ENCODE results near the gene MAP7. TPM values are rescaled to one million over a fixed set of nuclear protein-coding genes. Genes with fewer than 3 reads are reported as not detected.

MAP7 gene
- total and polyA plus RNA-seq, 4 donors: 3.2 to 17.5 (median 8.3) TPM

GRCh38 chr6:136412410-136412809, 137.8 kb downstream of the MAP7 start:
- H3K9me3 ChIP-seq (ENCODE audit: control insufficient read depth in 4 of 4, low read length in 3 of 4): no peaks in the 10 kb centered on the region
- H3K4me3 ChIP-seq (ENCODE audit: low read depth in 1 of 3, low read length in 3 of 3): no peak overlapping the region
- no peaks in the 10 kb centered on the region for H3K27me3 ChIP-seq (ENCODE audit: control insufficient read depth in 4 of 4, insufficient read depth in 4 of 4, low read length in 3 of 4)
- peaks cover 2 to 5% (median 2%) of the 10 kb centered on the region in 4 donors for H3K36me3 ChIP-seq (ENCODE audit: control insufficient read depth in 4 of 4, insufficient read depth in 3 of 4, low read depth in 1 of 4, low read length in 3 of 4)
- 97% methylated on average over 3 of the region's 3 CpGs for WGBS
- H3K9ac ChIP-seq (ENCODE audit: low read depth in 1 of 2, low read length in 2 of 2): no peak overlapping the region
- no peaks in the 10 kb centered on the region for H3K4me1 ChIP-seq (ENCODE audit: control insufficient read depth in 4 of 4, insufficient read depth in 4 of 4, low read length in 3 of 4)
- DNase-seq (ENCODE audit: low spot score): no peak
- TF ChIP-seq RXRA (IDR thresholded peaks at IDR 0.05) (no peak), TAF1 (conservative IDR thresholded peaks at IDR 0.05) (no peak), HNF4G (IDR thresholded peaks at IDR 0.05) (no peak), JUND (IDR thresholded peaks at IDR 0.05) (no peak), HNF4A (conservative IDR thresholded peaks at IDR 0.05) (no peak)
- no peak overlapping the region for H3K27ac ChIP-seq (ENCODE audit: low read depth in 1 of 2, low read length in 2 of 2)

GRCh38 chr6:136411453-136412354, 138.5 kb downstream of the MAP7 start:
- no peak for TF ChIP-seq ATF3 (IDR thresholded peaks at IDR 0.05)
- no peak for TF ChIP-seq EGR1 (IDR thresholded peaks at IDR 0.05; ENCODE audit: low read depth in 2 of 2)
- TF ChIP-seq NR2F2 (IDR thresholded peaks at IDR 0.05): no peak
- TF ChIP-seq CTCF (IDR thresholded peaks at IDR 0.05; ENCODE audit: low read depth, low read length, missing input control): no peak
- H3K4me1 ChIP-seq (ENCODE audit: control insufficient read depth in 4 of 4, insufficient read depth in 4 of 4, low read length in 3 of 4): no peaks in the 10 kb centered on the region
- 91% methylated on average over 17 of the region's 17 CpGs for WGBS
- H3K27me3 ChIP-seq (ENCODE audit: control insufficient read depth in 4 of 4, insufficient read depth in 4 of 4, low read length in 3 of 4): no peaks in the 10 kb centered on the region
- no peaks in the 10 kb centered on the region for H3K9me3 ChIP-seq (ENCODE audit: control insufficient read depth in 4 of 4, low read length in 3 of 4)
- peaks cover 2 to 5% (median 2%) of the 10 kb centered on the region in 4 donors for H3K36me3 ChIP-seq (ENCODE audit: control insufficient read depth in 4 of 4, insufficient read depth in 3 of 4, low read depth in 1 of 4, low read length in 3 of 4)
- H3K9ac ChIP-seq (ENCODE audit: low read depth in 1 of 2, low read length in 2 of 2): no peak overlapping the region
- H3K27ac ChIP-seq (ENCODE audit: low read depth in 1 of 2, low read length in 2 of 2): no peak overlapping the region
- H3K4me3 ChIP-seq (ENCODE audit: low read depth in 1 of 3, low read length in 3 of 3): no peak overlapping the region
- no peak for DNase-seq (ENCODE audit: low spot score)

GRCh38 chr6:136411025-136411325, 139.2 kb downstream of the MAP7 start:
- no peak for TF ChIP-seq TAF1 (conservative IDR thresholded peaks at IDR 0.05)
- no peak for TF ChIP-seq EGR1 (IDR thresholded peaks at IDR 0.05; ENCODE audit: low read depth in 2 of 2)
- TF ChIP-seq CTCF (IDR thresholded peaks at IDR 0.05; ENCODE audit: low read depth, low read length, missing input control): no peak
- Histone ChIP-seq H3K27ac (ENCODE audit: low read depth in 1 of 2, low read length in 2 of 2) (no peak overlapping the region), H3K36me3 (ENCODE audit: control insufficient read depth in 4 of 4, insufficient read depth in 3 of 4, low read depth in 1 of 4, low read length in 3 of 4) (peaks cover 2 to 5% (median 2%) of the 10 kb centered on the region in 4 donors), H3K27me3 (ENCODE audit: control insufficient read depth in 4 of 4, insufficient read depth in 4 of 4, low read length in 3 of 4) (no peaks in the 10 kb centered on the region), H3K4me1 (ENCODE audit: control insufficient read depth in 4 of 4, insufficient read depth in 4 of 4, low read length in 3 of 4) (no peaks in the 10 kb centered on the region), H3K9me3 (ENCODE audit: control insufficient read depth in 4 of 4, low read length in 3 of 4) (no peaks in the 10 kb centered on the region), H3K4me3 (ENCODE audit: low read depth in 1 of 3, low read length in 3 of 3) (no peak overlapping the region), H3K9ac (ENCODE audit: low read depth in 1 of 2, low read length in 2 of 2) (no peak overlapping the region)
- no peak for DNase-seq (ENCODE audit: low spot score)
- 78% methylated on average over 1 of the region's 1 CpG for WGBS
